Activated CD4-positive, CD25-positive, alpha-beta regulatory T cell treated with anti-CD3 and anti-CD28 coated beads, Interleukin-2, amount 50 U/mL, for 24 hours (primary cell): ENCODE measurements around the gene C2orf81.
A peak's percentile ranks its signal among the peaks of the same experiment; 100 is the strongest.

Experiments
- ATAC-seq, 2 donors: fragments of 150-1000 bp; cut with Tn5 transposase; one replicate each; pipeline ENCODE4 v1.10.0; 2021; ENCODE audit warnings: mild to moderate bottlenecking in 1 of 2, moderate library complexity in 1 of 2

C2orf81 gene

GRCh38 chr2:74387346-74387745, 34.1 kb downstream of the C2orf81 start:
- peak; percentile 32 to 39 for ATAC-seq

GRCh38 chr2:74385396-74385795, 36.0 kb downstream of the C2orf81 start:
- ATAC-seq = no peak

- ATAC-seq = no peak
These were observed 37.4 kb downstream of the C2orf81 start for GRCh38 chr2:74384051-74384450.

GRCh38 chr2:74383254-74383653, 38.2 kb downstream of the C2orf81 start:
- ATAC-seq = no peak

GRCh38 chr2:74381751-74382150, 39.7 kb downstream of the C2orf81 start:
- no peak for ATAC-seq

GRCh38 chr2:74379851-74380789, 41.3 kb downstream of the C2orf81 start, which contains the start of gene DCTN1:
TSS of gene DCTN1 (minus strand) at chr2:74380311. CDS start at chr2:74380037, 274 bp downstream.
- peak; percentile 44 to 70 for ATAC-seq

GRCh38 chr2:74378007-74378406, 43.4 kb downstream of the C2orf81 start:
- no peak for ATAC-seq

GRCh38 chr2:74375838-74376237, 45.6 kb downstream of the C2orf81 start:
- ATAC-seq = no peak

GRCh38 chr2:74374509-74375205, 46.8 kb downstream of the C2orf81 start:
- no peak for ATAC-seq

- no peak for ATAC-seq
These were observed 47.4 kb downstream of the C2orf81 start for GRCh38 chr2:74373985-74374384.

- ATAC-seq = no peak
These were observed 48.2 kb downstream of the C2orf81 start for GRCh38 chr2:74373221-74373676.

- ATAC-seq = no peak
These were observed 48.7 kb downstream of the C2orf81 start for GRCh38 chr2:74372674-74373073.

- ATAC-seq = no peak
These were observed 50.0 kb downstream of the C2orf81 start for GRCh38 chr2:74371421-74371820.

- ATAC-seq = no peak
These were observed 51.4 kb downstream of the C2orf81 start for GRCh38 chr2:74369976-74370375.

GRCh38 chr2:74368499-74368898, 52.9 kb downstream of the C2orf81 start:
- no peak for ATAC-seq

GRCh38 chr2:74367789-74368188, 53.6 kb downstream of the C2orf81 start:
- no peak for ATAC-seq

GRCh38 chr2:74366036-74366435, 55.4 kb downstream of the C2orf81 start:
- ATAC-seq = no peak

- ATAC-seq = no peak
These were observed 56.6 kb downstream of the C2orf81 start for GRCh38 chr2:74364533-74365505.
